Upper lobe of left lung (tissue), 6 donors: ENCODE results near the gene MUL1. TPM values are rescaled to one million over a fixed set of nuclear protein-coding genes. Genes with fewer than 3 reads are reported as not detected.
A peak's percentile ranks its signal among the peaks of the same experiment; 100 is the strongest.

Source experiments
- ATAC-seq, 2 donors: fragments of 200-7000 bp; cut with Tn5 transposase; one replicate each; pipeline ENCODE4 v1.9.1; 2022; ENCODE audit warnings: mild to moderate bottlenecking in 2 of 2, moderate library complexity in 2 of 2; ENCODE audit not compliant: low FRiP score in 2 of 2
- DNase-seq, 2 donors: peaks; one replicate each; pipeline ENCODE4 v3.0.0-alpha.2; 2019 to 2020
- H3K27ac ChIP-seq, 4 donors: fragments of 200-600 bp; sonication (generic); one replicate each; pipeline ENCODE4 v1.5.1; 2016 to 2019
- H3K27me3 ChIP-seq, 4 donors: fragments of 200-600 bp; sonication (generic); one replicate each; pipeline ENCODE4 v1.5.1; 2017 to 2019
- H3K36me3 ChIP-seq, 4 donors: fragments of 200-600 bp; sonication (generic); one replicate each; pipeline ENCODE4 v1.5.1; 2016 to 2019
- H3K4me1 ChIP-seq, 4 donors: fragments of 200-600 bp; sonication (generic); one replicate each; pipeline ENCODE4 v1.5.1; 2018 to 2019
- H3K4me3 ChIP-seq, 4 donors: fragments of 200-600 bp; sonication (generic); one replicate each; pipeline ENCODE4 v1.5.1; 2017 to 2019; ENCODE audit warnings: mild to moderate bottlenecking in 2 of 4, moderate library complexity in 1 of 4
- H3K9me3 ChIP-seq, 4 donors: fragments of 200-600 bp; sonication (generic); one replicate each; pipeline ENCODE4 v1.5.1; 2018 to 2019
- CTCF ChIP-seq, 6 experiments: fragments of 450-650 bp in 4 of 6; fragments of 200-600 bp in 2 of 6; sonication (generic) in 2 of 6; IDR thresholded peaks; one replicate each; pipeline ENCODE4 v1.5.1; 2016 to 2019; ENCODE audit warnings: antibody characterized with exemption in 6 of 6
- EP300 ChIP-seq, 4 donors: sonication (generic); formaldehyde crosslinking; IDR thresholded peaks; one replicate each; pipeline ENCODE4 v1.5.1; 2017; ENCODE audit warnings: antibody characterized with exemption in 4 of 4, control low read depth in 2 of 4
- POLR2A ChIP-seq, 4 donors: fragments of 450-650 bp; IDR thresholded peaks; one replicate each; pipeline ENCODE4 v1.5.1; 2016 to 2017; ENCODE audit warnings: antibody characterized with exemption in 4 of 4, mild to moderate bottlenecking in 2 of 4
- POLR2AphosphoS5 ChIP-seq, 2 donors: sonication (generic); formaldehyde crosslinking; IDR thresholded peaks; one replicate each; pipeline ENCODE4 v1.5.1; 2017; ENCODE audit warnings: antibody characterized with exemption in 2 of 2
- WGBS, 2 donors: methylation state at CpG; one replicate each; pipeline ENCODE4 v1.1.5; 2017 to 2018; 5-methylcytosine and 5-hydroxymethylcytosine counted together
- total RNA-seq, 6 donors: library from RNA; depleted of rRNA in 4 of 6; stranded (reverse); fragments of >200 nt in 4 of 6; gene quantifications; one replicate each; pipeline versions ENCODE4 v1.1.0 to v1.2.1, GENCODE V29; 2016 to 2021
- donor health status: DM: no; HTN: no; CAD: no; lungs with moderate emphysema.
- donor health status: DM: no; HTN: yes; CAD: no; lungs with severe emphysema.

The MUL1 gene
- total RNA-seq, 6 donors from 2014 or later = 15.7 to 39.3 (median 30.8) TPM

- Histone ChIP-seq H3K4me3 (no peak overlapping the region), H3K4me1 (peaks cover 4 to 15% (median 14%) of the 10 kb centered on the region in 4 donors), H3K27ac (no peak overlapping the region), H3K9me3 (no peaks in the 10 kb centered on the region), H3K36me3 (no peaks in the 10 kb centered on the region), H3K27me3 (peaks cover 0 to 19% (median 4%) of the 10 kb centered on the region in 4 donors)
- peak in 1 of 2 donors; percentile 30 for DNase-seq
- ATAC-seq = no peak
- WGBS, 2 donors = 67% methylated on average over 7 of the region's 7 CpGs
- TF ChIP-seq POLR2AphosphoS5 (IDR thresholded peaks at IDR 0.05) (no peak), POLR2A (IDR thresholded peaks at IDR 0.05) (no peak), EP300 (IDR thresholded peaks at IDR 0.05) (no peak), CTCF (IDR thresholded peaks at IDR 0.05) (no peak)
Measured at GRCh38 chr1:20474996-20475395, 33.0 kb downstream of the MUL1 start.

GRCh38 chr1:20474333-20474975 is 33.5 kb downstream of the MUL1 start:
- Histone ChIP-seq H3K36me3 (no peaks in the 10 kb centered on the region), H3K4me3 (no peak overlapping the region), H3K4me1 (peaks cover 4 to 15% (median 14%) of the 10 kb centered on the region in 4 donors), H3K27ac (no peak overlapping the region), H3K9me3 (no peaks in the 10 kb centered on the region), H3K27me3 (peaks cover 0 to 19% (median 4%) of the 10 kb centered on the region in 4 donors)
- whole genome bisulfite sequencing, 2 donors = 74 to 81% methylated on average over 2 of the region's 2 CpGs
- DNase-seq (no peak), ATAC-seq (no peak)
- TF ChIP-seq POLR2A (IDR thresholded peaks at IDR 0.05) (no peak), CTCF (IDR thresholded peaks at IDR 0.05) (no peak)

GRCh38 chr1:20473894-20474293 is 34.1 kb downstream of the MUL1 start:
- DNase-seq (no peak), ATAC-seq (no peak)
- H3K4me3 ChIP-seq = no peak overlapping the region
- no peaks in the 10 kb centered on the region for H3K9me3 ChIP-seq
- WGBS, 2 donors = 95 to 99% methylated on average over 4 of the region's 4 CpGs
- H3K27ac ChIP-seq = no peak overlapping the region
- H3K27me3 ChIP-seq = peaks cover 0 to 19% (median 4%) of the 10 kb centered on the region in 4 donors
- no peaks in the 10 kb centered on the region for H3K36me3 ChIP-seq
- TF ChIP-seq POLR2AphosphoS5 (IDR thresholded peaks at IDR 0.05) = no peak
- no peak for TF ChIP-seq EP300 (IDR thresholded peaks at IDR 0.05)
- TF ChIP-seq POLR2A (IDR thresholded peaks at IDR 0.05) = no peak
- no peak for TF ChIP-seq CTCF (IDR thresholded peaks at IDR 0.05)
- H3K4me1 ChIP-seq = peaks cover 4 to 15% (median 14%) of the 10 kb centered on the region in 4 donors

- Histone ChIP-seq H3K4me1 (peaks cover 4 to 15% (median 14%) of the 10 kb centered on the region in 4 donors), H3K4me3 (no peak overlapping the region), H3K9me3 (no peaks in the 10 kb centered on the region), H3K36me3 (no peaks in the 10 kb centered on the region), H3K27me3 (peaks cover 0 to 19% (median 4%) of the 10 kb centered on the region in 4 donors), H3K27ac (no peak overlapping the region)
- ATAC-seq (peak in 1 of 2 donors; percentile 55), DNase-seq (no peak)
- WGBS, 2 donors = 27 to 37% methylated on average over 20 to 28 of the region's 28 CpGs
- TF ChIP-seq EP300 (IDR thresholded peaks at IDR 0.05) (no peak), POLR2A (IDR thresholded peaks at IDR 0.05) (no peak), POLR2AphosphoS5 (IDR thresholded peaks at IDR 0.05) (no peak), CTCF (IDR thresholded peaks at IDR 0.05) (no peak)
Measured at GRCh38 chr1:20472860-20473711, 34.9 kb downstream of the MUL1 start.
